ENCODE results near the gene ARSG. TPM values are rescaled to one million over a fixed set of nuclear protein-coding genes. Genes with fewer than 3 reads are reported as not detected.

ARSG gene
- total and polyA plus RNA-seq, 2 of the 8 experiments (the other 6 are each of a cell fraction or from before 2014, with no cell fraction given), result 3.3 to 4.0 TPM

- no peak for TF ChIP-seq CHD7 (IDR thresholded peaks at IDR 0.05; ENCODE audit: insufficient replicate concordance, low read length)
- TF ChIP-seq RBBP5 (IDR thresholded peaks at IDR 0.05; ENCODE audit: borderline replicate concordance, low read depth, low read length), result no peak
- no peak for TF ChIP-seq RXRA (IDR thresholded peaks at IDR 0.05; ENCODE audit: insufficient read depth, low read depth, low read length)
- TF ChIP-seq GTF2F1 (IDR thresholded peaks at IDR 0.05; ENCODE audit: borderline replicate concordance, low read depth, low read length), result no peak
- no peak for TF ChIP-seq SP2 (IDR thresholded peaks at IDR 0.05; ENCODE audit: low read length)
- no peak for TF ChIP-seq POLR2A (IDR thresholded peaks at IDR 0.05; ENCODE audit: control extremely low read depth in 1 of 2, low read depth in 2 of 2, low read length in 2 of 2)
- TF ChIP-seq TAF7 (optimal IDR thresholded peaks at IDR 0.05; ENCODE audit: borderline replicate concordance, low read depth, low read length), result no peak
These were observed 127.6 kb downstream of the ARSG start (continued) for GRCh38 chr17:68418876-68419275.

Measured in H1 (cell line).